ENCODE results near the gene SFI1.

GRCh38 chr22:31501738-31502137, 5.4 kb downstream of the SFI1 start:
- TF ChIP-seq CTCF (IDR thresholded peaks at IDR 0.05) (no peak), POLR2A (IDR thresholded peaks at IDR 0.05) (no peak), EP300 (IDR thresholded peaks at IDR 0.05) (no peak)
